NCI-H460 (cell line): ENCODE measurements around the gene BPNT1. TPM values are rescaled to one million over a fixed set of nuclear protein-coding genes. Genes with fewer than 3 reads are reported as not detected.
"Not testable (repeated sequence)": the region's sequence is repeated elsewhere in the genome, so short reads cannot be mapped to it uniquely, and the experiment has no call there.

Experiments used
- DNase-seq: peaks from one replicate; pipeline ENCODE4 v3.0.0-alpha.2; 2016; ENCODE audit warnings: low read depth; ENCODE audit errors: extremely low read depth
- total RNA-seq: library from RNA; depleted of rRNA; stranded (reverse); fragments of >200 nt; shearing (Covaris generic); gene quantifications from 2 replicates; pipeline ENCODE4 v1.2.3, GENCODE V29; 2014

The BPNT1 gene
- total RNA-seq, 1 experiment from 2014 or later = 45.5 TPM

DNA sequence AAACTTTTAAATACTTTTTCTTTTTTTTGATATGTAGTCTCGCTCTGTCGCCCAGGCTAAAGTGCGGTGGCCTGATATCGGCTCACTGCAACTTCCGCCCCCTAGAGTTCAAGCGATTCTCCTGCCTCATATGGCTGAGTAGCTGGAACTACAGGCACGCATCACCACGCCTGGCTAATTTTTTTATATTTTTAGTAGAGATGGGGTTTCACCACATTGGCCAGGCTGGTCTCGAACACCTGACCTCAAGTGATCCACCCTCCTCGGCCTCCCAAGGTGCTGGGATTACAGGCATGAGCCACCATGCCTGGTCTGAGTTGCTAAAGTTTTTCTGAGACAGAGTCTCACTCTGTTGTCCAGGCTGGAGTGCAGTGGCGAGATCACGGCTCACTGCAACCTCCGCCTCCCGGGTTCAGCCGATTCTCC, 3.3 kb downstream of the BPNT1 start:
- DNase-seq = not testable (repeated sequence)

GRCh38 chr1:220084460-220084859, 5.1 kb downstream of the BPNT1 start:
- DNase-seq = no peak

DNA sequence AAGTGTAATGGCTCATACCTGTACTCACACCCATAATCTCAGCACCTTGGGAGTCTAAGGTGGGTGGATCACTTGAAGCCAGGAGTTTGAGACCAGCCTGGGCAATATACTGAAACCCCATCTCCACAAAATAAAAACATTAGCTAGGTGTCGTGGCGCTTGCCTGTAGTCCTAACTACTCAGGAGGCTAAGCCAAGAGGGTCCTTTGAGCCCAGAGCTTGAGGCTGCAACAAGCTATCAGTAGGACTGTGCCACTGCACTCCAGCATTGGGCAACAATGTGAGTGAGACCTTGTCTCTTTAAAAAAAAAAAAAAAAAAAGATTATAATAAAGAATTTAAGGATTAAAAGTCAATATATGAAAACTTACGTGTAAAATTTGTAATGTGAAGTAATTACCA, 11.7 kb downstream of the BPNT1 start:
- no peak for DNase-seq

DNA sequence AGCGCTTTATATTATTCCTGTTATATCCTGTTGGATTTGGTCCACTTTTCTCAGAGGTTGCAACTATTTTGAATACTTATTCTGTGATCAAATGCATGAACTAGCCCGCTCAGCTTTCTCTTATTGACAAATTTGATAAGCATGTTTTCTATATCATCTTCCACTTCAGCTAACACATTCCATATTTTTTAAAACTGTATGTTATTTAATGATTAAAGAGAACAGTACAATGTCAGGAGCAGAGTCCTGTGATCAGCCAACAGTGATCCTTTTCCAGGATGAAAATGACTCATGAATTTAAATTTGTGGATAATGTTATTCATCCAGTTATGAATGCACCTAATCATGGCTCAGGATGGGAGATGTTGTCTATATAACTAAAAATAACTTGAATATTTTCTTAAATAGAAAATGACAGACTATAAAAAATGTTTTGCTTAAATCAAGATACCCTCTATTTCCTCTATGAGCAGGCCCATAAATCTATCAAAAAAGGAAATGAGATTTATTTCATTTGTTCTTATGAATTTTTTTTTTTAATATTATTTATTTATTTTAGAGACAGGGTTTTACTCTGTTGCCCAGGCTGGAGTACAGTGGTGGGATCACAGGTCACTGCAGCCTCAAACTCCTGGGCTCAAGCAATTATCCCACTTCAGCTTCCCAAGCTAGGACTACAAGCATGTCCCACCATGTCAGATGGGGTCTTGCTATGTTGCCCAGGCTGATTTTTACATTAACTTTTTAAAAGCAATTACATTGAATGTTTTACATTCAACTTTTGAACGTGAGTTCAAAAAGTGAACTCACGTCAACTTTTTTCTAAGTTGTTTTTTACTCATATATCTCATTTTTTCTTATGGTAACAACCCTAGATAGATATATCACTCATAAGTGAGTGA, 12.5 kb downstream of the BPNT1 start:
- no peak for DNase-seq

DNA sequence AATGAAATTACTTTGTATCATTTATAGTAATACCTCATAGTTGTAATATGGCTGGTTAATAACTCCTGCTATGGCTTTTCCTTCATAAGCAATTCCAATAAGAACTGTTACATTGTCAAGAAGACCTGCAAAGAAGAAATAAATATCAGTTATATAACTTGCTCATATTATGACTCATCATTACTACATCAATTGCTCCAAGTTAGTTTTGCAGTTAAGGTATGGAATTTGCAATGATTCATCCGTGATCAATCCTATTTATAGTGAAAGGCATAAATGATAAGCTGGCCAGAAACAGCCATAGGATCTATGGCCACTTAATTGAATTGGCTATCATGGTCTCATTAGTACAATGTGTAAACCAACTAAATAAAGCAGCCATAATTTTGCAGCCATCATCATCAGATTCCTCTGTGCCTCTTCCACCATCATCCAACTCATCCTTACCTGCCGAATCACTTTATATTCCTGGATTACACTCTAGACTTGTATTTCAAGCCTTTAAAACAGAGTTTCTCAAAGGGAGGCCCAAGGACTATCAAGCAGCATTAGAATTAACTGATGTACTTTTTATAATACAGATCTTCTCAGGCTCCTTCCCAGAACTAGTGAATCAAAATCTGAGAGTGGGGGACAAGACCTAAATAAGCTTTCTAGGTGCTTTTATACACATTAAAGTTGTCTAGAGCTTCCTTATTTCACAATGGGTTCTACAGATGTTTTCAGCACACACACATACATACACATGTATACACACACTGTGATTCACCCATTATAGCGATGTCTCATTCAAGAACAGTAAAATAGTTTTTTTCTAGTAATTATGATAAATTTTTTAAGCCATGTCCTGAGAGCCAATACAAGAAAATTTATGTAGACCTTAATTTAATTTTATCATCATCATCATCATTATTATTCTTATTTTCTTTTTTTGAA, 22.1 kb downstream of the BPNT1 start:
- no peak for DNase-seq

DNA sequence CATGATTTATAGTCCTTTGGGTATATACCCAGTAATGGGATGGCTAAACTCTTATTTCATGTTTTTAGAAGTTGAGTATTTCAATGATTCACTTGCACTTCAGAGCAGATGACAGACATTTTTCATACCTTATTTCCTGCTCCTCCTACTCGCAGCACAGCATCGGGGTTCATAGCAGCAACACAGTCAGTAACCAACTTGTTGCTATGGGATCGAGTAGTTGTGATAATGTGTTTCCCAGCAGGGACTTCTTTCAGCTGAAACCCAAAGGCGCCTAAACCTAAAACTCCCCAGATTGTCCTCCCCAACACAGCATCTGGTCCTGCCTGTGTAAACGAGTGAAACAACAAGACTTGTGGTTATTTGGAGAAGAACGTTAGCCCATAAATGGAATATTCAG, 27.0 kb downstream of the BPNT1 start:
- DNase-seq = no peak

DNA sequence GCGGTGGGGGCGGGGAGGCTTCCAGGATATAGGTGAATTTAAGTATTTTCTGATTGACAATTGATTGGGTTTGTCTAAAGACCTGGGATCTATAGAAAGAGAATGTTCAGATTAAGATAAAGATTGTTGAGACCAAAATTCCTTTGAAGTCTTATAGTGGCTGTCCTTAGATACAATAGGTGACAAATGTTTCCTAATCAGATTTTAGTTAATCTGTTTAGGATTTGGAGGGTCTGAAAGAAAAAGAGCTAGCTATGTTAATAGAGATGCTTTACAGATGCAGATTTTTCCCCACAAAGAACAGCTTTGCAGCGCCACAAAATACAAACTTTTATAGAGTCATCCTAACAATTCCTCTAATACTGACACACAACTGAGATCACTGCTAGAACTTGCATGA, 28.7 kb downstream of the BPNT1 start:
- no peak for DNase-seq

DNA sequence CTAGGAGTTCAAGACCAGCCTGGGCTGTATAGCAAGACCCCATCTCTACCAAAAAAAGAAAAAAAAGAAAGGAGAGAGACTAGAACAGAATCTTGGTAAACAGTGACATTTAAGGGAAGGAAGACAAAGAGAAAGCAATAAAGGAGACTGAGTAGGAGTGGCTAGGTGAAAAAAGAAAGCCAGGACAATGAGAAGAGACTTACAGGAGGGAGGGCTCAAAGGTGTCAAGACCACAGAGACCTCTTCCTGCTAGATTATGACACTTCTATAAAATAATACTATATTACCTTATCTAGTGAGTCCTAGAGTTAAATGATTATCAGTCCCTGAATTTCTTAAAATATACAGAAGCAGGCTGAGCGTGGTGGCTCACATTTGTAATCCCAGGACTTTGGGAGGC, 33.2 kb downstream of the BPNT1 start:
- DNase-seq = no peak

DNA sequence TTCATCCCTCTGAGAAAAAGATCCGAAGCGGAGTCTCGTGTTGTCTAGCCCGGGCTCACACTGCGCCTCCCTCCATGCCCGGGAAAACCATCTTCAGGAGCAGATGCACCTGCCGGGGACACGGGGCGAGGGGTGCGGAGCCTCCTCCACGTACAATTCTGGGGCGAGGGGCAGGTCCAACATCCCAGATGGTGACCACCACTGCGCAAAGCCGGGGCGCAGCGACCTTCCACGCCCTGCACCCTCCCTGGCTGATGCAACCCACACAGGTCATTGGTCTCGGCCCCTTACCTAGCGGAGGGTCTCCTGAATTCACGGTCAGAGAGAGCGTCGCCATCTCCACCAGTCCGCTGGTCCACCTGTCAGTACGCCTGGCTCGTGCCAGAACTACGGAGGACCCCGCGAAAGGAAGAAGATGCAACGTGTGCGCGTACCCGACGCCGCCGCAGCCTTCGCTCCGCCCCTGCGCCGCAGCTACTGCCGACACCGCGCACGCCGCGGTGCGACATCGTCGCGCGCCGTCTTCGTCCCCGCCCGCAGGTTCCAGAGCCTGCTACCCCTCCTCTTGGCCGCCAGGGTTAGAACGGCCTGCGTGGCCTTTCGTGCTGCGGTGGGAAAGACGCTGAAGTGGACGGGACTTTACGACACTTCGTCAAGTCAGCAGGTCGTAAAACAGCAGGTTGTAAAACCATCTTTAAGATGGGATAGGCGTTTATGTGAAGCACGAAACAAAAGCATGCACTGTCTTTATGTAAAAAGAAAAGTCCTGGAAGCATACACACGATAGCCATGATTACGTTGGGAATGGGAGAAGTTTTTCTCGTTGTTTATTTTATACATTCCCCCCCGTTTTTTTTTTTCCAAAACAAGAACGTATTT, 43.3 kb downstream of the BPNT1 start, which contains the start of gene EPRS1:
Gene EPRS1 (minus strand): TSS at position 454 of the 879 bp plus-strand sequence. CDS start 117 bp downstream, at position 337.
- peak; percentile 98 for DNase-seq

GRCh38 chr1:220045356-220046051, 44.1 kb downstream of the BPNT1 start:
- peak; percentile 6 for DNase-seq

- DNase-seq = no peak
Measured at GRCh38 chr1:220044678-220045355, 44.8 kb downstream of the BPNT1 start.

DNA sequence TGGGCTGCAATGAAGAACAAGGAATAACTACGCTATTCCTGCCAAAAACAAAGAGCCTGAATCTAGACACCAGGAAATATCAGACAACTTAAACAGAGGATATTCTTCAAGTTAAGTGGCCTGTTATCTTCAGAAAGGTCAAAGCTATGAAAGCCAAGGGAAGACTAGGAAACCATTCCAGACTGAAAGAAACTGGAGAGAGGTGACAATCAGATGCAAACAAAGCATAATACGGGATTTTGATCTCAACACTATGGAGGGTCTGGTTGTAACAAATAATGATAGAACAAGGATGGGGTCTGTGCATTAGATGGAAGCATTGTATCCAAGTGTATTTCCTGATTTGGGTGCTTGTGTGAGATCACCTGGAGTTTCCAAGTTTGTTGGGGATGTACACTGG, 45.9 kb downstream of the BPNT1 start:
- no peak for DNase-seq

DNA sequence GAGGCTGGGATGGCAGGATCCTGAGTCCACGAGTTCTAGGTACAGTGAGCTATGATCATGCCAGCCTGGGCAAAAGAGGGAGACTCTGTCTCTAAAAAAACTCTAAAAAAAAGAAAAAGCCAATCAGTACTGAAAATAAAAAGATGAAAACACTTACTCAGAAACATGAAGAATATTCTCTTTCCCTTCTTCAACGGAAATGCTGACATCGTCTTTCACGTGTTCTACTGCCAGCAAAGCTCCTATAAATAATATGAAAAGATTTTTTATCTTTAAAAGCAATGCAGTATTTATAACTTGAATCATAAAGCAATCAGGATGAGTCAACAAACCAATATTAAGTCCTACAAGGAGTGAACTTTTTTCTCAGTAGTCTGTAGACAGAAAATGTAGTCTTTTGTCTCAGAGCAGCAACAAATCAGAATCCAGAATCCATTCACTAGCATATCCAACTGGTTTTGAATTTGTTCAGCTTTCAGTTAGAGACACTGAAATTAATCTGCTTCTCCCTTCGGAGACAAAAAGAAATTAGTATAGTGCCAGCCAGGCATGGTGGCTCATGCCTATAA, 49.5 kb downstream of the BPNT1 start:
- no peak for DNase-seq

DNA sequence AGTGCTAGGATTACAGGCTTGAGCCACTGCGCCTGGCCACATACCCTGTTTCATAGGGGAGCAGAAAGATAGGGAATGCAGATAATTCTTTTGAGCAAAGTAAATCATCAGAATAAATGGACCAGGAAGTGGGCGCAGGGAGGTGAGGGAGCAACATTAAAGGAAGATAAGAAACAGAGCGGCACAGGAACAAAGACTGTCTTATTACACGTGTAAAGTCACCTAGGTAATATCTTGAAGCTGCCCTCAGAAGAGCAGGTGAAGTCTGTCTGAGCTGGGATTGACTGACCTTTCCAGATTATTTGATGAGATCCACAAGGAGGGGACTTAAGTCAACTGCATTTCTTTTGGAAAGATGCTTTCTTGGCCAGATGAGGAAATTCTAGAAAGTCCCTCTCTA, 50.9 kb downstream of the BPNT1 start:
- DNase-seq = no peak

DNA sequence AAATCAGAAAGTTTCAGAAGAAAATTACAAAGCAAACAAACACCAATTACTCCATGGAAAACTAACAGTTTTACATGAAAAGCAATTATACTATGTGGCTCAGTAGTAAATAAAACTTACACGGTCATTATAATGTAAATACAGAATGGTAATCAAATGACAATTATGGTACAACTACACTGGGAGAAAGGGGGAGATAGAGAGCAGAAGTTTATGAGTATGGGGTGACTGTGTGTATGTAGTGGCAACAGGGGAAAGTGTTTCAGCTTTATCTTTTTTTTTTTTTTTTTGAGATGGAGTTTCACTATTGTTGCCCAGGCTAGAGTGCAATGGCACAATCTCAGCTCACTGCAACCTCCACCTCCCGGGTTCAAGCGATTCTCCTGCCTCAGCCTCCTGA, 51.8 kb downstream of the BPNT1 start:
- DNase-seq = not testable (repeated sequence)

- no peak for DNase-seq
Measured at GRCh38 chr1:220032911-220033310, 56.7 kb downstream of the BPNT1 start.

DNA sequence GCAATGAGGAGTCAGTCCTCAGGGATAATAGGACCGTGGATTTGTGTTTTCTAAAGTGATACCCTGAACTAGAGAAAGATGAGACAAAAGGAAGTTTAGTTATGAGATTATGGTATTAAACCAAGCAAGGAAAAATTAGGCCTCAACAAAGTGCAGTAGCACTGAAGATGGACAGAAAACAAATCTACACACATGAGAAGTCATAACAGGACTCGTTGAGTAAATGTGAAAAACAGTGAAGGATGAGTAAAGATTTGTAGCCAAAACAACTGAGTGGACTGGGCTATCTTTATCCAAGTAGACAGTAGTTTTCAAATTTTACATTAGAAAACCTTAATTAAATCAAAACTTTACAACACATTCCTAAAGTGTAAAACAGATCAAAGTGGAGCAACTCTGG, 58.3 kb downstream of the BPNT1 start:
- DNase-seq = no peak

DNA sequence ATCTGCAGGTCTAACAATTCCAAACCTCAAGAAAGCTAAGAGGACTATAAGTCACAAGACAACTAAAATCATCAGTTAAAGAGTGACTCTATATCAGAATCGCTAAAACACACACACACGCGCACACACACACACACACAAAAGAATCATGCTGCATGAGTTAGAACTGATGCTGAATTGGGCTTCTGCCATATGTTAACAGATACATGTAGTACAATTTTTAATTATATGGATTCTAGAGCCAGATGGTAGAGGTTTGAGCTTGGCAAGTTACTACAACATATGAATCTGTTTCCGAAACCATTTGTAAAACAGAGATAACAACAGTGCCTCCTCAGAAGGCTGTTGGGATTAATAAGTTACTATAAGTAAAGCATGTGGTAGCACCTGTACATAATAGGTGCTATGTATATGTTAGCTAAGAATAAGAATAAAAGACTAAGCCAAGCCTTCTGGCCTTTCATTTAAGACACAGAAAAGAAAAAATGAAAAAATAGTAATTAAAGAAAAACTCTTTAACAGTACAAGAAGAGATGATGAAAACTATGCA, 61.2 kb downstream of the BPNT1 start:
- DNase-seq = no peak

DNA sequence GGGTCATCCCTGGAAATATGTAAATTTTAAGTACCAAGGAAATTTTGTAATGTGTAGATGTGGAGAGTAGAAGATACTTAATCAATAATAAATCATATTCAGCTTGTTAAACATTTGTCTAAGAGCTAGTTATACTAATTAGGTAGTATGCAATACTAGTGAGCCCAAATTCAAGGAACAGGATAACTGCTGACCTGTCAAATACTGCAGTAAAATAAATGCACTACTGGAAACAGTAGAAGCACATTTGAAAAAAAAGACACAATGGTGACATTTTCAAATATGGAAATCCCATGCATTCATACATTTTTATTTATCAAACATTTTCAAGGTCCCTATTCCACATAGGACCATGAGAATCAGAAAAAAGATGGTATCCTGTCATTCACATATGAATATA, 70.5 kb downstream of the BPNT1 start:
- no peak for DNase-seq
